KMS-11 (cell line): ENCODE data around the gene PEAR1.

Source experiments
- H2AFZ ChIP-seq: fragments of 200-600 bp; sonication (generic); 2 replicates; pipeline ENCODE4 v1.6.1; 2016; ENCODE audit warnings: antibody characterized with exemption, mixed run types, low read depth
- H3K27ac ChIP-seq: fragments of 200-600 bp; sonication (generic); 2 replicates; pipeline ENCODE4 v1.6.1; 2016; ENCODE audit warnings: mild to moderate bottlenecking, mixed run types
- H3K27me3 ChIP-seq: fragments of 200-600 bp; sonication (generic); 2 replicates; pipeline ENCODE4 v1.6.1; 2017; ENCODE audit warnings: mild to moderate bottlenecking, low read depth, mixed run types, moderate library complexity; ENCODE audit not compliant: insufficient read depth
- H3K36me3 ChIP-seq: fragments of 200-600 bp; sonication (generic); 2 replicates; pipeline ENCODE4 v1.6.1; 2017; ENCODE audit warnings: mild to moderate bottlenecking, mixed run types; ENCODE audit not compliant: insufficient read depth
- H3K4me1 ChIP-seq: fragments of 200-600 bp; sonication (generic); 2 replicates; pipeline ENCODE4 v1.6.1; 2016; ENCODE audit warnings: mild to moderate bottlenecking, low read depth, mixed run types; ENCODE audit not compliant: poor library complexity, severe bottlenecking
- H3K4me2 ChIP-seq: fragments of 200-600 bp; sonication (generic); 2 replicates; pipeline ENCODE4 v1.7.0; 2016; ENCODE audit warnings: mild to moderate bottlenecking, mixed run types
- H3K4me3 ChIP-seq: fragments of 200-600 bp; sonication (generic); IDR thresholded peaks from 2 replicates; pipeline ENCODE4 v1.6.1; 2017; ENCODE audit warnings: low read depth, low read length, mixed read lengths; ENCODE audit not compliant: insufficient read depth
- H3K79me2 ChIP-seq: fragments of 200-600 bp; sonication (generic); 2 replicates; pipeline ENCODE4 v1.6.1; 2016; ENCODE audit warnings: low read depth, mixed run types; ENCODE audit not compliant: insufficient read depth
- H3K9ac ChIP-seq: fragments of 200-600 bp; sonication (generic); 2 replicates; pipeline ENCODE4 v1.6.1; 2016; ENCODE audit warnings: mild to moderate bottlenecking, mixed run types
- H4K20me1 ChIP-seq: fragments of 200-600 bp; sonication (generic); 2 replicates; pipeline ENCODE4 v1.6.1; 2016; ENCODE audit warnings: mild to moderate bottlenecking, mixed run types; ENCODE audit not compliant: insufficient read depth
- TF ChIP-seq, protein P1 (sequence below): fragments of 200-600 bp; sonication (generic); conservative IDR thresholded peaks from 2 replicates; pipeline ENCODE4 v1.6.1; 2017; ENCODE audit warnings: low read depth, mild to moderate bottlenecking, antibody characterized with exemption, low read length, moderate library complexity, mixed read lengths

Gene PEAR1

DNA sequence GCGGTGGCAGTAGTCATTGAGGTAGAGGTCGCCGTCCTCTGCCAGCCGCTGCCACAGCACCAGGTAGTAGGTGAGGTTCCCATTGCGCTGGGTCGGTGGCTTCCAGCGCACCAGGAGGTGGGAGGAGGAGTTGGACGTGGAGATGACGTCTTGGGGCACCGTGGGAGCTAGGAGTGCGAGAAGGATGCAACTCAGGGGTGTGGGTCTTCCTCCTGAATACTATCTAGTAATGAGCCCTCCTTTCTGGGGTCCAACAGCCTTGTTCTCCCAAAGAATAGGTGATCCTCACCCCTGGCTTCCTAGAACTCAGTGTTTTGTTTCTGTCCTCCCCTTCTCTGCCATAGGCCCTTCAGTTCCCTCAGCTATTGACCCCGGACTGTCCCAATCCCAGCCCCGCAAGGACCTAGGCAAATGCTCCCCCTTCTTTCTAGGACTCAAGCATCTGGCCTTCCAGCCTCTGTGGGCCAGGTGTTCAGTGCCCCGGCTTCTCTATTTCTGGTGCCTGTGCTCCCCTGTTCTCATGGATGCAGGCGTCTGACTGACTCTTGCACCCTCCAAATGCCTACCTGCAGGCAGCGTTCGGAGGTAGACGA lies 47.5 kb upstream of the PEAR1 start:
- H4K20me1 ChIP-seq, result no peaks in the 10 kb centered on the region
- no peaks in the 10 kb centered on the region for H3K4me1 ChIP-seq
- H3K79me2 ChIP-seq, result no peaks in the 10 kb centered on the region
- peaks cover 71% of the 10 kb centered on the region for H3K27me3 ChIP-seq
- H2AFZ ChIP-seq, result no peak overlapping the region
- no peaks in the 10 kb centered on the region for H3K36me3 ChIP-seq
- no peak overlapping the region for H3K4me2 ChIP-seq
- TF ChIP-seq, protein P1, sequence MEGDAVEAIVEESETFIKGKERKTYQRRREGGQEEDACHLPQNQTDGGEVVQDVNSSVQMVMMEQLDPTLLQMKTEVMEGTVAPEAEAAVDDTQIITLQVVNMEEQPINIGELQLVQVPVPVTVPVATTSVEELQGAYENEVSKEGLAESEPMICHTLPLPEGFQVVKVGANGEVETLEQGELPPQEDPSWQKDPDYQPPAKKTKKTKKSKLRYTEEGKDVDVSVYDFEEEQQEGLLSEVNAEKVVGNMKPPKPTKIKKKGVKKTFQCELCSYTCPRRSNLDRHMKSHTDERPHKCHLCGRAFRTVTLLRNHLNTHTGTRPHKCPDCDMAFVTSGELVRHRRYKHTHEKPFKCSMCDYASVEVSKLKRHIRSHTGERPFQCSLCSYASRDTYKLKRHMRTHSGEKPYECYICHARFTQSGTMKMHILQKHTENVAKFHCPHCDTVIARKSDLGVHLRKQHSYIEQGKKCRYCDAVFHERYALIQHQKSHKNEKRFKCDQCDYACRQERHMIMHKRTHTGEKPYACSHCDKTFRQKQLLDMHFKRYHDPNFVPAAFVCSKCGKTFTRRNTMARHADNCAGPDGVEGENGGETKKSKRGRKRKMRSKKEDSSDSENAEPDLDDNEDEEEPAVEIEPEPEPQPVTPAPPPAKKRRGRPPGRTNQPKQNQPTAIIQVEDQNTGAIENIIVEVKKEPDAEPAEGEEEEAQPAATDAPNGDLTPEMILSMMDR, result no peak
- H3K9ac ChIP-seq, result no peak overlapping the region
- no peak overlapping the region for H3K4me3 ChIP-seq
- H3K27ac ChIP-seq, result no peak overlapping the region

DNA sequence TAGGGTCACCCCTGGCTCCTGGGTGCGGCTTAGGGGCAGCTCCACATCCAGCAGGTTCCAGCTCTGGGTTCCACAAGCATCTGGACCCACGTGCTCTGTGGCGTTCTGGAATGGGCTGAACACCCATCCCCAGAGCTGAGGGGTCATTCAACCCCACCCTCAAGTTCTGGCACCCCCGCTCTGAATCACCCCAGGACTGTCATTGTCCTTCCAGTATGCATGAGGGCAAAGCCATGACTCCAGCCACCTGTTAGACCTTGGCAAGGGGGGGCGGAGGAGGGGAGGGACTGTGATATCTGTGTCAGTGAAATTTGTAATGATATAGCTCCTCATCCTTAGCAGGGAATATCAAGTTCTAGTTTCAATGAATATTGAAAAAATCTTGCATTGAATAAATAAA lies 46.9 kb upstream of the PEAR1 start:
- no peaks in the 10 kb centered on the region for H3K4me1 ChIP-seq
- peaks cover 65% of the 10 kb centered on the region for H3K27me3 ChIP-seq
- H3K36me3 ChIP-seq, result no peaks in the 10 kb centered on the region
- no peak overlapping the region for H3K4me3 ChIP-seq
- H3K4me2 ChIP-seq, result no peak overlapping the region
- H3K9ac ChIP-seq, result no peak overlapping the region
- TF ChIP-seq, protein P1, result no peak
- no peaks in the 10 kb centered on the region for H4K20me1 ChIP-seq
- H3K27ac ChIP-seq, result no peak overlapping the region
- no peak overlapping the region for H2AFZ ChIP-seq
- no peaks in the 10 kb centered on the region for H3K79me2 ChIP-seq

DNA sequence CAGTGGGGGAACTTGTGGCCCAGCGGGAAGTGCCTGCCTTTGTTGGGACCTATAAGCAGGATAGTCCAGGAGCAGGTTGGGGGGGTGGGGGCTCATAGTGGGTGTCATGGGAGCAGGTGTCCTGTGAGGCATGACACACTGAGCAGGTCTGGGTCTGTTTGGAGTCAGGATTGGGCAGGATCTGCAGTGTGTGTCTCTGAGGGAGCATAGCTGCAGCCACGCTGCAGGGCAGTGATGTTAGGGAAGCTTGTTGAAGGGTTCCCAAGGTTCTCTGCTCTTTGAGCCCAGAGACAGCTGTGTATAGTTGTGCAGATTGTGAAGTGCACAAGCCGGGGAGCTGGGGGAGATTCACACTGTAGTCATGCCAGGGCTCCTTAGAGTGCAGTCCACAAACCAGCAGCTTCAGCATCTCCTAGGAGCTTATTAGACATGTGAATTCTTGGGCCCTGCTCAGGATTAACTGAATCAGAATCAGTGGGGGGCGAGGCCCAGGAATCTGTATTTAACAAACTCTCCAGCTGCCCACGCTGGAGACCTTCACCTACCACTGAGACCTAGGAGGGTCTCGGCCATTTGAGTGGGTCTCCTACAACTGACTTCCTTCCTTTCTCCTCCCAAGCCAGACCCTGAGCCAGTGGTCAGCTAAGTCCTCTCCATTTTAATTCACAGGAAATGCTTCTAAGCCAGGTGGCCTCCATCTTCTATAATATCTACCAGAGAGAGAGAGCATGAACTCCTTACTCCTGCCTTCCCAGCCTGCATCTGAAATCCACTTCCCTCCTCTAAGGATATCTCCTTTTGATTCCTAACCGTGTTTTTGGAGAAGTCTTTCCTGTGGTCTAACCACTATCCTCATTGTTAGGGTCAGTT lies 45.7 kb upstream of the PEAR1 start:
- no peak overlapping the region for H3K27ac ChIP-seq
- H3K4me3 ChIP-seq, result no peak overlapping the region
- H3K27me3 ChIP-seq, result peaks cover 62% of the 10 kb centered on the region
- H4K20me1 ChIP-seq, result no peaks in the 10 kb centered on the region
- no peak overlapping the region for H2AFZ ChIP-seq
- no peaks in the 10 kb centered on the region for H3K36me3 ChIP-seq
- no peak overlapping the region for H3K9ac ChIP-seq
- no peaks in the 10 kb centered on the region for H3K4me1 ChIP-seq
- TF ChIP-seq, protein P1, result no peak
- no peak overlapping the region for H3K4me2 ChIP-seq
- no peaks in the 10 kb centered on the region for H3K79me2 ChIP-seq

DNA sequence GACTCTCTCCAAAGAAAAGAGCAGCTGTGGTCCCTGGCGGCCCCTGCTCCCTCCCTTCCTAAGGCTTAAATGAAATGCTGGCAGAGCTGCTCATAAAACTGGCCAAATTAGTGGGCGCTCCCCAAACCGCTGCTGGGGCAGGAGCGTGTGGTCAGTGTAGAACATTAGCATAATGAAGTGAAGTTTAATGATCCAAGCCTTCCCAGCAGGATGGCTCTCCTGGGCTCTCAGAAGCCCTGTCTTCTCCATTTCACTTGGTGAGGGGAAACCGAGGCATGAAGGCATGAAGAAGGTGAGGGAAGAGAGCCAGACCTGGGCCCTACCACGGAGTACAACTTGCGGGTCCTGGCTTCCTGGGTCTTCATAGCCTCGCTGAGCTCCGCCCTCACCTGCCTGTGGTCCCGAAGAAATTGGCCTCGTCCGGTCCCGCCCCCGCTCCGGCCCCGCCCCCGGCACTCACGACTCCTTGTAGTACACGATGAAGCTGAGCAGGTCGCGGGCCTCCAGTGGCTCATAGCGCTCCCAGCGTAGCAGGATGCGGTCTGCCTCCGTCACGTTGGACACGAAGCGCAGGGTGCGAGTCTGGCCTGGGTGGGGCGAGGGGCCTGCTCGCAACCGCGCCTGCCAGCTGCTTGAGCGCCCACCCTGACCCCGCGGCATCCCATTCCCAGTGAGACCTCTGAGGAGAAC lies 44.9 kb upstream of the PEAR1 start:
- H3K27me3 ChIP-seq, result peaks cover 59% of the 10 kb centered on the region
- no peak overlapping the region for H2AFZ ChIP-seq
- H3K36me3 ChIP-seq, result no peaks in the 10 kb centered on the region
- no peak overlapping the region for H3K27ac ChIP-seq
- TF ChIP-seq, protein P1, result no peak
- no peaks in the 10 kb centered on the region for H3K79me2 ChIP-seq
- H3K4me3 ChIP-seq, result no peak overlapping the region
- H3K4me2 ChIP-seq, result no peak overlapping the region
- H3K4me1 ChIP-seq, result no peaks in the 10 kb centered on the region
- H3K9ac ChIP-seq, result no peak overlapping the region
- no peaks in the 10 kb centered on the region for H4K20me1 ChIP-seq
